Esophagus squamous epithelium (tissue), 4 donors: ENCODE measurements around the gene PHKB.

Experiments used
- POLR2A ChIP-seq, 4 donors: fragments of 450-650 bp; IDR thresholded peaks; one replicate each; pipeline ENCODE4 v1.6.1; 2017; ENCODE audit warnings: antibody characterized with exemption in 4 of 4, mild to moderate bottlenecking in 4 of 4, moderate library complexity in 3 of 4
- TF ChIP-seq, protein P1 (sequence below), 6 experiments: fragments of 450-650 bp in 4 of 6; fragments of 200-600 bp in 2 of 6; sonication (generic) in 2 of 6; IDR thresholded peaks; one replicate each; pipeline ENCODE4 v1.5.1; 2016 to 2019; ENCODE audit warnings: antibody characterized with exemption in 6 of 6, mild to moderate bottlenecking in 4 of 6, moderate library complexity in 4 of 6

DNA sequence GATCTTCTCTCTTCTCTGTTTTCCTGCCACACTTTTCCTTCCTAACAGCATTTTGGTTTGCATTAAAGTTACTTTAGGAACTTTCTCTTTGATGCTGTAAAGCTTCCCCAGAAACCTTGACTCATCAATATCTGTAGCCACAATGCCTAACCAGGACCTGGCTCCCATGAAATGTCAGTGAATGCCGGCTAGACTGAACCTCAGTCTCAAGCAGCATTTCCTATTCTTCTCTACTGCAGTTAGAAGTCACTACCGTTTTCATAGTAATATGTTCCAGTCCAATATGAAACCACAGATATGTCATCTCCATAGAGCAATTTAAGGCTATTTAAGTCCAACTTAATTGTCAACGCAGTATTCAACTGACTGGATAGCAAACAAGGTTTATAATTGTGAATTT is 29.2 kb upstream of the PHKB start:
- TF ChIP-seq, protein P1, sequence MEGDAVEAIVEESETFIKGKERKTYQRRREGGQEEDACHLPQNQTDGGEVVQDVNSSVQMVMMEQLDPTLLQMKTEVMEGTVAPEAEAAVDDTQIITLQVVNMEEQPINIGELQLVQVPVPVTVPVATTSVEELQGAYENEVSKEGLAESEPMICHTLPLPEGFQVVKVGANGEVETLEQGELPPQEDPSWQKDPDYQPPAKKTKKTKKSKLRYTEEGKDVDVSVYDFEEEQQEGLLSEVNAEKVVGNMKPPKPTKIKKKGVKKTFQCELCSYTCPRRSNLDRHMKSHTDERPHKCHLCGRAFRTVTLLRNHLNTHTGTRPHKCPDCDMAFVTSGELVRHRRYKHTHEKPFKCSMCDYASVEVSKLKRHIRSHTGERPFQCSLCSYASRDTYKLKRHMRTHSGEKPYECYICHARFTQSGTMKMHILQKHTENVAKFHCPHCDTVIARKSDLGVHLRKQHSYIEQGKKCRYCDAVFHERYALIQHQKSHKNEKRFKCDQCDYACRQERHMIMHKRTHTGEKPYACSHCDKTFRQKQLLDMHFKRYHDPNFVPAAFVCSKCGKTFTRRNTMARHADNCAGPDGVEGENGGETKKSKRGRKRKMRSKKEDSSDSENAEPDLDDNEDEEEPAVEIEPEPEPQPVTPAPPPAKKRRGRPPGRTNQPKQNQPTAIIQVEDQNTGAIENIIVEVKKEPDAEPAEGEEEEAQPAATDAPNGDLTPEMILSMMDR (IDR thresholded peaks at IDR 0.05), result no peak
- TF ChIP-seq POLR2A (IDR thresholded peaks at IDR 0.05), result no peak
